Neural cell (in vitro differentiated cells): ENCODE measurements around the gene AGFG2. TPM values are rescaled to one million over a fixed set of nuclear protein-coding genes. Genes with fewer than 3 reads are reported as not detected.

Experiments
- H2AFZ ChIP-seq: fragments of 200-600, 300-800 bp; sonication (generic), shearing (Covaris generic); 2 replicates; pipeline ENCODE4 v1.6.0; 2014; ENCODE audit warnings: low read depth, mild to moderate bottlenecking, antibody characterized with exemption, low read length, moderate library complexity
- H3F3A ChIP-seq: fragments of 200-600 bp; shearing (Covaris generic); 2 replicates; pipeline ENCODE4 v1.6.1; 2016; ENCODE audit warnings: mild to moderate bottlenecking, moderate library complexity, mixed read lengths, antibody characterized with exemption, low read length; ENCODE audit not compliant: insufficient read depth, poor library complexity, severe bottlenecking
- H3K27ac ChIP-seq: fragments of 200-600, 300-800 bp; sonication (generic), shearing (Covaris generic); 2 replicates; pipeline ENCODE4 v1.5.1; 2014; ENCODE audit warnings: mild to moderate bottlenecking, low read length, moderate library complexity
- H3K27me3 ChIP-seq: fragments of 300-800, 200-600 bp; sonication (generic), shearing (Covaris generic); 2 replicates; pipeline ENCODE4 v1.6.0; 2014; ENCODE audit warnings: mild to moderate bottlenecking, low read depth, low read length, moderate library complexity; ENCODE audit not compliant: insufficient read depth
- H3K36me3 ChIP-seq: fragments of 300-800, 200-600 bp; sonication (generic), shearing (Covaris generic); 2 replicates; pipeline ENCODE4 v1.5.1; 2014; ENCODE audit warnings: mild to moderate bottlenecking, antibody characterized with exemption, low read length, moderate library complexity; ENCODE audit not compliant: insufficient read depth
- H3K4me2 ChIP-seq: fragments of 300-800, 200-600 bp; sonication (generic), shearing (Covaris generic); 2 replicates; pipeline ENCODE4 v1.6.0; 2014; ENCODE audit warnings: mild to moderate bottlenecking, low read length
- H3K4me3 ChIP-seq: fragments of 300-800, 200-600 bp; sonication (generic), shearing (Covaris generic); 2 replicates; pipeline ENCODE4 v1.5.1; 2014; ENCODE audit warnings: mild to moderate bottlenecking, low read length, moderate library complexity
- H3K79me2 ChIP-seq: fragments of 200-600 bp; shearing (Covaris generic); replicated peaks from 2 replicates; pipeline ENCODE4 v1.6.0; 2014; ENCODE audit warnings: mild to moderate bottlenecking, low read length, moderate library complexity; ENCODE audit not compliant: insufficient read depth
- H3K9ac ChIP-seq: fragments of 300-800, 200-600 bp; sonication (generic), shearing (Covaris generic); 2 replicates; pipeline ENCODE4 v1.6.1; 2016; ENCODE audit warnings: mild to moderate bottlenecking, low read length, mixed read lengths
- H3K9me2 ChIP-seq: fragments of 200-600 bp; shearing (Covaris generic); 2 replicates; pipeline ENCODE4 v1.6.1; 2016; ENCODE audit warnings: mild to moderate bottlenecking, low read length, mixed read lengths; ENCODE audit not compliant: insufficient read depth
- H3K9me3 ChIP-seq: fragments of 200-600, 300-800 bp; sonication (generic), shearing (Covaris generic); 2 replicates; pipeline ENCODE4 v1.6.1; 2016; ENCODE audit warnings: mild to moderate bottlenecking, mixed run types, low read length, moderate library complexity, mixed read lengths
- H4K20me1 ChIP-seq: fragments of 200-600 bp; shearing (Covaris generic); 2 replicates; pipeline ENCODE4 v1.6.1; 2016; ENCODE audit warnings: mild to moderate bottlenecking, mixed run types; ENCODE audit not compliant: insufficient read depth
- CTCF ChIP-seq: fragments of 450-650 bp; IDR thresholded peaks from 2 replicates; pipeline ENCODE4 v1.5.1; 2014; ENCODE audit warnings: antibody characterized with exemption, mild to moderate bottlenecking, moderate library complexity; ENCODE audit not compliant: poor library complexity, severe bottlenecking
- EP300 ChIP-seq: fragments of 450-650 bp; conservative IDR thresholded peaks from 2 replicates; pipeline ENCODE4 v1.6.1; 2014; ENCODE audit warnings: antibody characterized with exemption, mild to moderate bottlenecking, moderate library complexity; ENCODE audit not compliant: poor library complexity, severe bottlenecking
- MXI1 ChIP-seq: fragments of 450-650 bp; conservative IDR thresholded peaks from 2 replicates; pipeline ENCODE4 v1.6.1; 2014; ENCODE audit warnings: antibody characterized with exemption, mild to moderate bottlenecking; ENCODE audit not compliant: poor library complexity, severe bottlenecking
- POLR2AphosphoS5 ChIP-seq: IDR thresholded peaks from 2 replicates; pipeline ENCODE4 v1.6.1; 2012
- RAD21 ChIP-seq: fragments of 450-650 bp; conservative IDR thresholded peaks from 2 replicates; pipeline ENCODE4 v1.6.1; 2014; ENCODE audit warnings: antibody characterized with exemption, mild to moderate bottlenecking, moderate library complexity
- REST ChIP-seq: IDR thresholded peaks from 2 replicates; pipeline ENCODE4 v1.6.1; 2012; ENCODE audit warnings: borderline replicate concordance
- SMC3 ChIP-seq: fragments of 450-650 bp; conservative IDR thresholded peaks from 2 replicates; pipeline ENCODE4 v1.6.1; 2014; ENCODE audit warnings: antibody characterized with exemption, mild to moderate bottlenecking, moderate library complexity; ENCODE audit not compliant: poor library complexity
- TAF1 ChIP-seq: IDR thresholded peaks from 2 replicates; pipeline ENCODE4 v1.6.1; 2012; ENCODE audit warnings: low read depth
- polyA plus RNA-seq: library from polyadenylated mRNA; depleted of rRNA; stranded (reverse); fragments of >200 nt; gene quantifications from 2 replicates; pipeline ENCODE4 v1.2.3, GENCODE V29; 2014

The AGFG2 gene
- polyA plus RNA-seq, 1 donor from 2014 or later: 3.4 TPM

- Histone ChIP-seq H3K9me3 (no peaks in the 10 kb centered on the region), H3K9ac (no peak overlapping the region), H3K27ac (no peak overlapping the region), H3K27me3 (peaks cover 12% of the 10 kb centered on the region), H3K4me3 (no peak overlapping the region), H3K9me2 (no peaks in the 10 kb centered on the region), H2AFZ (no peak overlapping the region), H3K36me3 (no peaks in the 10 kb centered on the region), H3K79me2 (no peaks in the 10 kb centered on the region), H3K4me2 (no peak overlapping the region), H3F3A (no peaks in the 10 kb centered on the region), H4K20me1 (no peaks in the 10 kb centered on the region)
- TF ChIP-seq EP300 (no peak), TAF1 (no peak), CTCF (no peak), SMC3 (no peak), REST (no peak), MXI1 (no peak), POLR2AphosphoS5 (no peak), RAD21 (no peak)
Observed at GRCh38 chr7:100575206-100575631, 36.2 kb downstream of the AGFG2 start.

GRCh38 chr7:100575746-100576383 is 36.9 kb downstream of the AGFG2 start:
- H3K36me3 ChIP-seq: no peaks in the 10 kb centered on the region
- H3F3A ChIP-seq: no peaks in the 10 kb centered on the region
- TF ChIP-seq RAD21 (no peak), MXI1 (no peak), EP300 (no peak), CTCF (no peak), REST (no peak), POLR2AphosphoS5 (no peak)
- H3K27me3 ChIP-seq: peaks cover 6% of the 10 kb centered on the region
- no peaks in the 10 kb centered on the region for H3K79me2 ChIP-seq
- no peaks in the 10 kb centered on the region for H4K20me1 ChIP-seq
- H3K27ac ChIP-seq: no peak overlapping the region
- no peak overlapping the region for H3K4me3 ChIP-seq
- no peaks in the 10 kb centered on the region for H3K9me3 ChIP-seq
- no peak overlapping the region for H2AFZ ChIP-seq
- H3K4me2 ChIP-seq: no peak overlapping the region
- H3K9me2 ChIP-seq: no peaks in the 10 kb centered on the region
- H3K9ac ChIP-seq: no peak overlapping the region
